ENCODE results near the gene SRGAP1. TPM values are rescaled to one million over a fixed set of nuclear protein-coding genes. Genes with fewer than 3 reads are reported as not detected.

Gene SRGAP1
- polyA plus RNA-seq, 1 donor (not counting 4 experiments of a cell fraction or from before 2014, with no cell fraction given) = 4.5 TPM

DNA sequence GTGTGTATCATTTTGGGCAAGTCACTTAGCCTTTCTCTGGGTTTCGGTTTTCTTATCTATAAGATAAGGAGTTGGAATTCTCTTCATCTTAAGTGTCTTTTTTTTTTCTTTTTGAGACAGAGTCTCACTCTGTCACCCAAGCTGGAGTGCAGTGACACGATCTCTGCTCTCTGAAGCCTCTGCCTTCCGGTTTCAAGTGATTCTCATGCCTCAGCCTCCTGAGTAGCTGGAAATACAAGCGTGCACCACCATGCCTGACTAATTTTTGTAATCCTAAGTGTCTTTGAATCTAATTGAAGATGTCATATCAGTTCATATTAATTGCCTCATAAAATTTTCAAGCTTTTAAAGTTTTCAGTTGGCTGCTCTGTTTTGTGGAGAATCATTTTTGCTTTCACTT is 4.0 kb downstream of the SRGAP1 start:
- Histone ChIP-seq H3K9ac (ENCODE audit: control insufficient read depth, extremely low read depth, insufficient read depth, low read length) (no peak overlapping the region), H3K4me2 (ENCODE audit: control insufficient read depth, extremely low read depth, insufficient read depth, low read depth, low read length) (peak overlapping the region; percentile 27), H3K79me2 (ENCODE audit: control insufficient read depth, insufficient read depth, low read length) (peaks cover 86% of the 10 kb centered on the region), H3K4me1 (ENCODE audit: control insufficient read depth, extremely low read depth, insufficient read depth, low read length) (peaks cover 23% of the 10 kb centered on the region), H3K36me3 (ENCODE audit: control insufficient read depth in 2 of 2, extremely low read depth in 1 of 2, insufficient read depth in 2 of 2, low read length in 2 of 2) (peaks cover 0 to 14% of the 10 kb centered on the region in 2 experiments), H2AFZ (ENCODE audit: control insufficient read depth, low read length) (no peak overlapping the region), H3K27me3 (ENCODE audit: control insufficient read depth, extremely low read depth, insufficient read depth, low read length) (no peaks in the 10 kb centered on the region), H3K9me1 (ENCODE audit: control insufficient read depth, extremely low read depth, insufficient read depth, low read length) (peaks cover 4% of the 10 kb centered on the region), H3K4me3 (ENCODE audit: control insufficient read depth in 2 of 3, extremely low read depth in 1 of 3, insufficient read depth in 2 of 3, low read depth in 1 of 3, low read length in 3 of 3) (no peak overlapping the region), H3K27ac (ENCODE audit: control insufficient read depth, insufficient read depth, low read length) (no peak overlapping the region), H3K9me3 (ENCODE audit: control insufficient read depth, low read depth, low read length) (no peaks in the 10 kb centered on the region), H4K20me1 (ENCODE audit: control insufficient read depth, extremely low read depth, insufficient read depth, low read length) (peaks cover 3% of the 10 kb centered on the region)
- TF ChIP-seq, protein P1, sequence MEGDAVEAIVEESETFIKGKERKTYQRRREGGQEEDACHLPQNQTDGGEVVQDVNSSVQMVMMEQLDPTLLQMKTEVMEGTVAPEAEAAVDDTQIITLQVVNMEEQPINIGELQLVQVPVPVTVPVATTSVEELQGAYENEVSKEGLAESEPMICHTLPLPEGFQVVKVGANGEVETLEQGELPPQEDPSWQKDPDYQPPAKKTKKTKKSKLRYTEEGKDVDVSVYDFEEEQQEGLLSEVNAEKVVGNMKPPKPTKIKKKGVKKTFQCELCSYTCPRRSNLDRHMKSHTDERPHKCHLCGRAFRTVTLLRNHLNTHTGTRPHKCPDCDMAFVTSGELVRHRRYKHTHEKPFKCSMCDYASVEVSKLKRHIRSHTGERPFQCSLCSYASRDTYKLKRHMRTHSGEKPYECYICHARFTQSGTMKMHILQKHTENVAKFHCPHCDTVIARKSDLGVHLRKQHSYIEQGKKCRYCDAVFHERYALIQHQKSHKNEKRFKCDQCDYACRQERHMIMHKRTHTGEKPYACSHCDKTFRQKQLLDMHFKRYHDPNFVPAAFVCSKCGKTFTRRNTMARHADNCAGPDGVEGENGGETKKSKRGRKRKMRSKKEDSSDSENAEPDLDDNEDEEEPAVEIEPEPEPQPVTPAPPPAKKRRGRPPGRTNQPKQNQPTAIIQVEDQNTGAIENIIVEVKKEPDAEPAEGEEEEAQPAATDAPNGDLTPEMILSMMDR (optimal IDR thresholded peaks at IDR 0.05 in 1 of 3, IDR thresholded peaks at IDR 0.05 in 1 of 3, conservative IDR thresholded peaks at IDR 0.05 in 1 of 3; ENCODE audit: extremely low read depth in 1 of 3, insufficient read depth in 2 of 3, low read length in 3 of 3) = no peak
- no peak for TF ChIP-seq EZH2 (IDR thresholded peaks at IDR 0.05; ENCODE audit: low read length)
- no peak for FAIRE-seq
- dilution Hi-C loops (cut with MboI; ENCODE audit: extremely low pct_ligation_motif_present, low sequenced_read_pairs) = loop anchor here (25.0 kb wide), 1 partner anchor 414 kb away; no protein-coding TSS in a partner anchor
- DNase-seq (ENCODE audit: low read depth, low spot score) = no peak

DNA sequence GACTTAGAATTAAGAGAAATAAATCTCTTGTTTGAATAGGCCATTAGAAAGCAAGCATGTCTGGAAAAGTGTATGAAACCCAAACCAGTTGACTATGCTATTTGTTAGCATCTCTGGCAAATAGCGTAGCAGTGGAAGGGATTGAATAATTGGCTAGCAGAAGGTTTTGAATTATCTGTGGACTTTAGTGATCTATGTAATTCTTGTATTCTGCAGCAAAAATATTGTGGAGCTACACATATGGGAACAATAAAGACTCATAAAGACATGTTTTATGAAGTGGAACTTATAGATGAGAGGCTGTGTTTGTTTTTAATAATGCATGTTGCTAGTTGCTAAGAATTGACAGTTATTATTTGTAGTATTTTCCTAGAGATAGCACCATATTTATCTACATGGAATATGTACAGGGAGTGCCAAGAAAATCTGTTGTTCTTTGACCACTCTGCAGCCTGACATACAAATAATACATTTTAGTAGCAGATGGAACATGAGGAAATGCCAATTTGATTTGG is 4.7 kb downstream of the SRGAP1 start:
- H3K27ac ChIP-seq (ENCODE audit: control insufficient read depth, insufficient read depth, low read length) = no peak overlapping the region
- dilution Hi-C loops (cut with MboI; ENCODE audit: extremely low pct_ligation_motif_present, low sequenced_read_pairs) = loop anchor here (25.0 kb wide), 1 partner anchor 413 kb away; no protein-coding TSS in a partner anchor
- no peak overlapping the region for H3K4me3 ChIP-seq (ENCODE audit: control insufficient read depth in 2 of 3, extremely low read depth in 1 of 3, insufficient read depth in 2 of 3, low read depth in 1 of 3, low read length in 3 of 3)
- peak overlapping the region; percentile 27 for H3K4me2 ChIP-seq (ENCODE audit: control insufficient read depth, extremely low read depth, insufficient read depth, low read depth, low read length)
- H4K20me1 ChIP-seq (ENCODE audit: control insufficient read depth, extremely low read depth, insufficient read depth, low read length) = peaks cover 3% of the 10 kb centered on the region
- TF ChIP-seq, protein P1 (optimal IDR thresholded peaks at IDR 0.05 in 1 of 3, IDR thresholded peaks at IDR 0.05 in 1 of 3, conservative IDR thresholded peaks at IDR 0.05 in 1 of 3; ENCODE audit: extremely low read depth in 1 of 3, insufficient read depth in 2 of 3, low read length in 3 of 3) = no peak
- TF ChIP-seq EZH2 (IDR thresholded peaks at IDR 0.05; ENCODE audit: low read length) = no peak
- H3K9me1 ChIP-seq (ENCODE audit: control insufficient read depth, extremely low read depth, insufficient read depth, low read length) = peaks cover 4% of the 10 kb centered on the region
- H3K9ac ChIP-seq (ENCODE audit: control insufficient read depth, extremely low read depth, insufficient read depth, low read length) = no peak overlapping the region
- no peaks in the 10 kb centered on the region for H3K9me3 ChIP-seq (ENCODE audit: control insufficient read depth, low read depth, low read length)
- DNase-seq (ENCODE audit: low read depth, low spot score) = no peak
- peaks cover 23% of the 10 kb centered on the region for H3K4me1 ChIP-seq (ENCODE audit: control insufficient read depth, extremely low read depth, insufficient read depth, low read length)
- no peak overlapping the region for H2AFZ ChIP-seq (ENCODE audit: control insufficient read depth, low read length)
- H3K79me2 ChIP-seq (ENCODE audit: control insufficient read depth, insufficient read depth, low read length) = peaks cover 93% of the 10 kb centered on the region
- peaks cover 0 to 14% of the 10 kb centered on the region in 2 experiments for H3K36me3 ChIP-seq (ENCODE audit: control insufficient read depth in 2 of 2, extremely low read depth in 1 of 2, insufficient read depth in 2 of 2, low read length in 2 of 2)
- FAIRE-seq = no peak
- no peaks in the 10 kb centered on the region for H3K27me3 ChIP-seq (ENCODE audit: control insufficient read depth, extremely low read depth, insufficient read depth, low read length)
